IPS-11a (cell line): Measurements from ENCODE around the gene ASPRV1.
"Not testable (repeated sequence)": the region's sequence is repeated elsewhere in the genome, so short reads cannot be mapped to it uniquely, and the experiment has no call there.

Experiments used
- H3K4me3 ChIP-seq: one replicate; pipeline ENCODE4 v1.5.1; 2013; ENCODE audit warnings: low read depth, low read length, control low read depth

Gene ASPRV1

GRCh38 chr2:69961496-69961895 is at the start of gene ASPRV1:
Gene ASPRV1, minus strand, starts transcription at chr2:69961631. Its CDS starts 195 bp downstream, at chr2:69961436.
- no peak within 1 kb of the TSS for H3K4me3 ChIP-seq

DNA sequence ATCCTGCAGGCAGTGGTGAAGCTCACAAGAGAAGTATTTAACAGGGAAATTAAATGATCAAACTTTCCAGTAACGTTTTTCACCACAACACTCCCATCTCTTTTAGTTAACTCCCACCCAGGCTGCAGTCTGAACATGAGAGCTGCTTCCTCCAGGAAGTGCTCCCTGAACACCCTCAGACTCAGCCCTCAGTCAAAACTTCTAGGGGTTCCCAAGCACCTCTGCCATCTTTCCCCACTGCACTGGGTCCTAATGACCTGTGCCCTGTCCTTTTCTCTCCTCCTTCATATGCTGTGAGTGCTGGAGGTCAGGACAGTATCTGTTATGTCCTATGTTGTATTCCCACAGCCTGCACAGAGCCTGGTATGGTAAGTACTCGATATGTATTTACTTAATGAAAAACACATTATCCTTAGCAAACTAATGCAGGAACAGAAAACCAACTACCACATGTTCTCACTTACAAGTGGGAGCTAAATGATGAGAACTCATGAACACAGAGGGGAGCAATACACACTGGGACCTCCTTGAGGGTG is 49.2 kb upstream of the ASPRV1 start:
- no peak overlapping the region for H3K4me3 ChIP-seq

- H3K4me3 ChIP-seq, result no peak overlapping the region
Measured at GRCh38 chr2:70009762-70010575, 48.5 kb upstream of the ASPRV1 start.

GRCh38 chr2:70008290-70008689 is 46.9 kb upstream of the ASPRV1 start:
- H3K4me3 ChIP-seq, result no peak overlapping the region

DNA sequence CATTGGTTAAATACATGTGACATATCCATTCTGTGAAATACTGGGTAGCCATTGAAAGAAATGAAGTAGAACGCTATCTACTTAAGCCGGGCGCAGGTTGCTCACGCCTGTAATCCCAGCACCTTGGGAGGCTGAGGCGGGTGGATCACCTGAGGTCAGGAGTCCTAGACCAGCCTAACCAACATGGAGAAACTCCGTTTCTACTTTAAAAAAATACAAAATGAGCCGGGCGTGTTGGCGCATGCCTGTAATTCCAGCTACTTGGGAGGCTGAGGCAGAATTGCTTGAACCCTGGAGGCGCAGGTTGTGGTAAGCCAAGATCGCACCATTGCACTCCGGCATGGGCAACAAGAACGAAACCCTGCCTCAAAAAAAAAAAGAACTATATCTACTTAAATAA is 45.7 kb upstream of the ASPRV1 start:
- no peak overlapping the region for H3K4me3 ChIP-seq

DNA sequence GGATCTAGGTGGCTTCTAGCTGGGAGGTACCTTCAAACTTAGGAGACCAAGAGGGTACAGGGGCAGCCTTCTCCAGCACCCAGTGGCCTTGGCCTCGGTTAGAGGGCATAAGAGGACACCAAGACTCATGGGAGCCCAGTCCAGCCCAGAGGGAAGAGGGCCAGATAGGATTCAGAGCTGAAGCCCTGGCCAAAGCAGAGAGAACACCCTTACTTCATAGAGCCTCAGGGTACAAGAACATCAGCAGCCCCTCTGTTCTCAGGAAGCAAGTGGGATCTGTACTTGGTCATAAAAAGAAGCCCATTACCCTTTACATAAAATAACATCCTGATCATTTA is 45.0 kb upstream of the ASPRV1 start:
- no peak overlapping the region for H3K4me3 ChIP-seq

DNA sequence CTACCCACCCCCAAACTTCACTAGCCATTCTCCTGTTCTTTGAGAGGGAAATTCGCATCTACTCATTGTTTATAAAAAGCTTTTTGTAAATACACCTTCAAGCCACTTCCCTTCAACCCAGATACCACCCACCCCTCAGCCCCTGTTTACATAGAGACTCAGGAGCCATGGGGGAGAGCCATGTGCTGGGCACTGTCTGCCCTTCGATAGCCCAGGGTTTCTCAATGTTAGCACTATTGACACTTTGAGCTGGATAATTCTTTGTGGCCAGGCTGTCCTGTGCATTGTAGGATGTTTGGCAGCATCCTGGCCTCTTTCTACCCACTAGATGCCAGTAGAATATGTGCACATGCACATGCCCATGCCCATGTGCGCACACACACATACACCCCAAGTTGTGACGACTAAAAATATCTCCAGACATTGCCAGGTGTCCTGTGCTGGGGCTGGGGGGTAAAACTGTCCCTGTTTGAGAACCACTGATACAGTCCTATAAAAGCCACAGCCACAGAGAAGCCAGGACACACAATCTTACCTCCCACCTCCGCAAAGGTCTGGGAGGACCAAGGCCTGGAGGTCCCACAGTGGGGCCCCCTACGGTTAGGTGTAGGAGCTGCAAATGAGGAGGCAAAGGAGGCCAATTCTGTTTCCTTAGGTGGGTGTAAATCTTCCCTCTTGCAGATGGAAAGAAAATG is 44.5 kb upstream of the ASPRV1 start:
- H3K4me3 ChIP-seq, result no peak overlapping the region

GRCh38 chr2:70005216-70005615 is 43.8 kb upstream of the ASPRV1 start:
- no peak overlapping the region for H3K4me3 ChIP-seq

GRCh38 chr2:70003093-70003830 is 41.8 kb upstream of the ASPRV1 start:
- H3K4me3 ChIP-seq, result no peak overlapping the region

DNA sequence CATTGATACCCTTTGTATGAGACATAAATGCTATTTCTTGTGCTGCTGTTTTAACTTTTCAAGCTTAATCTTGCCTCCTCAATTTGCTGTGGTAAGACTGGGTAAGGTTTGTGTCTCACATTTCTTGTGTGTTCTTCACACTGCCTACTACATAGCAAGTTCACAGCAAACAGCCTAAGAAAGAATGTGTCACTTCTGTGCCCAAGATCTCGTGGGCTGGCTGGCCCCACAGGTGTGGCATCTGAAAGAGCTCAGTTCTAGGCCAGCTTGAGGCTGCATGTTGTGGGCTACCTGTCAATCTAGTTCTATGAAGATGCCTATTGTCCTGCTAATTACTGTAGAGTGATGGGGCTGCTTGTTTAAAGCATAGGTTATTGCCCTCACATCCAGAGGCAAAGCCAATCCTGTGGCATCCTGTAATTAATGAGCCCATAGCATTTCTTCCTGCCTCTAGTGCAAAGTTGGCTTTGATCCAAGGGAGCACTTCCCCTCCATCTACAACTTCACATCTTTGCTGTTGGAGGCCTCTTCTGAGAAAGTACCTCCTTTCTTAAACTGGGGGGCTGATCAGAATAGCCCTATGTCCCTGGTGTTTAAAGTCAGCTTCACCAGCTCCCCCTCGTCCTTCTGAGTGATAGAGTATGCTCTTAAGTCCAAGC is 40.9 kb upstream of the ASPRV1 start:
- no peak overlapping the region for H3K4me3 ChIP-seq

- not testable (repeated sequence) for H3K4me3 ChIP-seq
Measured at GRCh38 chr2:70000529-70000928, 39.1 kb upstream of the ASPRV1 start.

DNA sequence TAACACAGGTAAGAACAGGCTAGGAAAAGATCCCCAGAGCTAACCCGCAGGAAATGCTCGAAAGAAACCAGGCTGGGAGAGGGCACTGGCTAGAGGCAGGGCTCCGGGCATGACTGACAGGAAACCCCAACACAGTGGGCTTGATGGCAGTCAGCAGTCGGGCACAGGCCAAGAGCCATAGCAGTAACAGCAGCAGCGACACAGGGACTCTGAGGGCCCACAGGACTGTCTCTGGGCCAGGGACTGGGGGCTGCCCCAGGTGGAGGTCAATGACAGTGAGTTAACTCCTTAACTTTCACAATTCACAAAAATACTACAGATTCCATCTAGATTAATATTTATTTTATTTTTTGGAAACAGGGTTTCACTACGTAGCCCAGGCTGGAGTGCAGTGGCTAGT is 37.3 kb upstream of the ASPRV1 start:
- H3K4me3 ChIP-seq, result no peak overlapping the region

DNA sequence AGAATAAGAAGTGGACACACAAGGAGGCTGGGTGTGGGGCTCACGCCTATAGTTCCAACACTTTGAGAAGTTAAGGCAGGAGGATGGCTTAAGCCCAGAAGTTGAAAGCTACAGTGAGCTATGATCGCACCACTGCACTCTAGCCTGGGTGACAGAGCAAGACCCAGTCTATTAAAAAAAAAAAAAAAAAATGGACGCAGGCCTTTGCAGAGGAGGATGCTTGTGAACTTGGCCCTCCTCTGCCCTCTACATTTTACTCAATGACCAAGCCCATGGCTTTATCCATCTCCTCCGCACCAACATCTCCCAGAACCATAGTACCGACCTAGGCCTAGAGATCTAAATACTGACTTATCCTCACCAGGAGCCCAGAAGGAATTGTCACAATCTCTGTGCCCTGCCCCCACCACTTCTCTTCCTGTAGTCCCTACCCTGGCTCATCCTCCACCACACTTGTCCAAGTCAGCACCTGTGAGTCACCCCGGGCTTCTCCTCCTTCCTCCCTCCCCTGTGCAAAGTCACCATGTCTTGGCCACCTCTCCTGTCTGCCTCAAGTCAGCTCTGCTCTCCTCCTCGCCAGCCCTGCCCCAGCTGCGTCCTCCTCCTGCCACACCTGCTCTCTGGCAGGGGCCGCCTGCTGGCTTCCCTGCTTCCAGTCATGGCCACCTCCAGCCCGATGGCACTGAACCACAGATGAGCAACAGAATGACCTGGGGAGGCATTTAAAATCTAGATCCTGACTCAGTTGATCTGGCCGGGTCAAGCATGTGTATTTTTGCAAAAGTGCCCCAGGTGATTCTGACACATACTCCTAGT is 35.8 kb upstream of the ASPRV1 start:
- H3K4me3 ChIP-seq, result no peak overlapping the region

- H3K4me3 ChIP-seq, result no peak overlapping the region
Measured at GRCh38 chr2:69995511-69995910, 34.1 kb upstream of the ASPRV1 start.

DNA sequence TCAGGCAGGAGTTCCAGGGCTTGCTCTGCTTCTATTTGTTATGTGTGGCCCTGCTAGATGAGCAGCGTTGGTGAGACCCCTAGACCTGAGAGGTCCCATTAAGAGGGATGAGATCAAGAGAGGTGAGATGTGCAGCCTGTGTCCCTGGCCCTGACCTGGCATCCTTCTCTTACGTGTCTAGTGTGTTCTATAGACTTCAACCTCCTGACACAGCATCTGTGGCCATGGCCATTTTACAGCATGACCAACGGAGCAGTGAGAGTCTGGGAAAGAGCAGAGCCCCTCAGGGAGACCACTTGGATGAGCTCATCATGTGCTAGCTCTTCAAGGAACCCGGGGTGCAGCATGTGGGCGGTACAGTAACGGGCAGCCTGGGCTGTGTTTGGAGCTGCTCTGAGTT is 32.7 kb upstream of the ASPRV1 start:
- H3K4me3 ChIP-seq, result no peak overlapping the region

DNA sequence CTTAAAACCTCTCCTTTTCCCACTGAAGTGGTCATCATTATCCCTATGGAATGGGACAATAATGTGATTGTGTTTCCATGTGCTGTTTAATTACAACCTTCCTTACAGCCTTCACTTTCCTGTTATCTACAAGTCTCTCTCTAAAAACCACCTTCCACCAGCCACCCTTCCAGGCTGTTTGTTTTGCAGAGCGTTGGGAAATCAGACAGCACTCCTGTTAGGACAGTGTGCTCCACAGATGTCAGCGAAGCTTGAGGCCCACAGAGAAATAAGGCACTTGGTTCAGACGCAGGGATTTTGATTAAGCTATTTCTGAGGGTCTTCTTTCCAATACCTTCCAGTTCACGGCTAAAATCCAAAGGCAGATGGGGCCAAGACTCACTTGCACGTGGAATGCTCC is 32.3 kb upstream of the ASPRV1 start:
- H3K4me3 ChIP-seq, result no peak overlapping the region

DNA sequence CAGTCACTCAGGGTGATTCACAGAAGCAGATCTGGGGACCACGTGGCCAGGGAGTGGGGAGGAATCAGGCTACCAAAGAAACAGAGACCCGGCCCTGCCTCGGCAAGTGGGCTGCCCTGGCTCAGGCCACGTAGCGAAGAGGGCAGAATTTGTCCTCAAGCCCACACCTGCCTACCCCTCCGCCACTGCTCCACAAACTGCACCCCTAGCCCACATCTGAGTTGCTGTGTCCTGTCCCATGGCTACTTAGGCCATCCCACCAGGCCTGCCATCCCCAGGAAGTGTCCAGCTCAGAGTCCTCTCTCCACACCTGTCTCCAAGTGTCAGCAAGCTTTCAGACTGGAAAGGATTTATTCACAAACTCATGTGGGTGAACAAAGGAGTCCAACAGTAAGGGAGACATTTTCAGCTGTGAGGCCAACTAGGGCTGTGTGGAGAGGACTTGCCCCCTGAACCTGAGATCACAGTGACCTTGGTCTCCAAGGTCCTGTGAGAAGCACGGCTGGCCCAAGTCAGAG is 31.7 kb upstream of the ASPRV1 start:
- H3K4me3 ChIP-seq, result no peak overlapping the region

DNA sequence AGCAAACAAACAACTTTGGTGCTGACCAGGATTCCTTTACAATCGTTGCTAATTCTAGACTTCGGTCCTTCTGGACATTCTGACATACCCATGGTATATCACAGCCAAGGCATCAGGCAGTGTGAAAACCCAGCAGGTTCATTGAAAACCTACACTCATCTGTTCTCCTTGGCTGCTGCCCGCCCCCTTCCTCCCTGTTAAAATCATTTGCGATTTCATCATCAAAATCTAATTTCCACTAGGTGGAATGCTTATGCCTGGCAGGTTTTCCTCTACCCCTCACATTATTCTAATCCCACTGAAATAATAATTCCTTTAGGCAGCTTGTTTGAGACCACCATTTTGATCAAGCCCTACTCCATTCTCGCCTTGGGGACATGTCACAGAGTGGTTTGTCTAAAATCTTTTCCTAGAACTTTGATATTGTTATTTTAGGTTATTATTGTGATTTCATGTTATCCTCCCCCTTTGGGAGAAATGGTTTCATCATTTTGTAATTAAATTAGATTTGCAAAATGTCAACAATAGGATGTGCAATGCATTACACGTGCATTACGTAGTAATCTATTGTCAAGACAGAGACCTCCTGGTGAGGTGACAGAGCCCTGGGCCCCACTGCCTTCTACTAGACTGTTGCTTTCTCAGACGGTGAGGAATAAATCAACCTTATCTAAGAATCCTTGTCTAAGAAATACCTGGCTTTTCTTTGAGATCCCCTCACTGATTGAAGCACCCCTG is 31.0 kb upstream of the ASPRV1 start:
- H3K4me3 ChIP-seq, result no peak overlapping the region

- no peak overlapping the region for H3K4me3 ChIP-seq
Measured at GRCh38 chr2:69989441-69990105, 28.1 kb upstream of the ASPRV1 start.
